HepG2 (cell line): ENCODE measurements around the gene IGF2BP1. TPM values are rescaled to one million over a fixed set of nuclear protein-coding genes. Genes with fewer than 3 reads are reported as not detected.
A peak's percentile ranks its signal among the peaks of the same experiment; 100 is the strongest.

ENCODE experiments used
- AKAP8 ChIP-seq: sonication (generic); formaldehyde crosslinking; IDR thresholded peaks from 2 replicates; pipeline ENCODE4 v1.5.1; 2020; ENCODE audit warnings: mild to moderate bottlenecking, missing genetic modification reagents
- BRD4 ChIP-seq: sonication (generic); formaldehyde crosslinking; IDR thresholded peaks from 2 replicates; pipeline ENCODE4 v1.4.0; 2020; ENCODE audit warnings: missing genetic modification reagents
- DMAP1 ChIP-seq: IDR thresholded peaks from 2 replicates; pipeline ENCODE4 v1.6.1; 2016
- EZH2 ChIP-seq: conservative IDR thresholded peaks from 2 replicates; pipeline ENCODE4 v1.6.1; 2012; ENCODE audit warnings: mild to moderate bottlenecking, low read depth, low read length, moderate library complexity
- IRF2 ChIP-seq: IDR thresholded peaks from 2 replicates; pipeline ENCODE4 v1.6.1; 2018; ENCODE audit warnings: missing genetic modification reagents, missing compliant biosample characterization
- MTA3 ChIP-seq: sonication (generic); formaldehyde crosslinking; IDR thresholded peaks from 2 replicates; pipeline ENCODE4 v1.4.0; 2020; ENCODE audit warnings: missing genetic modification reagents
- NFIC ChIP-seq: IDR thresholded peaks from 2 replicates; pipeline ENCODE4 v1.6.1; 2012; ENCODE audit warnings: mild to moderate bottlenecking, low read length, inconsistent platforms
- RBAK ChIP-seq: sonication (generic); formaldehyde crosslinking; IDR thresholded peaks from 2 replicates; pipeline ENCODE4 v1.5.1; 2020; ENCODE audit warnings: mild to moderate bottlenecking, missing genetic modification reagents
- YY1 ChIP-seq: IDR thresholded peaks from 2 replicates; pipeline ENCODE4 v1.6.1; 2011; ENCODE audit warnings: low read length, low read depth, moderate library complexity, mild to moderate bottlenecking; ENCODE audit not compliant: insufficient read depth, insufficient replicate concordance
- ZNF3 ChIP-seq: IDR thresholded peaks from 2 replicates; pipeline ENCODE4 v1.7.0; 2017; ENCODE audit warnings: inconsistent platforms
- ZNF329 ChIP-seq: sonication (generic); formaldehyde crosslinking; IDR thresholded peaks from 2 replicates; pipeline ENCODE4 v1.9.0; 2021; ENCODE audit warnings: low read depth, mild to moderate bottlenecking, missing genetic modification reagents
- ZNF709 ChIP-seq: sonication (generic); formaldehyde crosslinking; IDR thresholded peaks from 2 replicates; pipeline ENCODE4 v1.5.0; 2020; ENCODE audit warnings: mild to moderate bottlenecking, missing genetic modification reagents
- ZSCAN12 ChIP-seq: sonication (generic); formaldehyde crosslinking; IDR thresholded peaks from 2 replicates; pipeline ENCODE4 v1.9.0; 2021; ENCODE audit warnings: mild to moderate bottlenecking, missing genetic modification reagents
- polyA plus RNA-seq, 8 experiments: library from polyadenylated mRNA; depleted of rRNA in 3 of 8; stranded (reverse) in 7 of 8; unstranded in 1 of 8; fragments of >200 nt; fragmentation: Illumina TruSeq in 4 of 8; extraction: Trizol in 4 of 8; gene quantifications; 2 replicates each; pipeline versions ENCODE4 v1.2.1 to v1.2.3, GENCODE V29; 2011 to 2016; ENCODE audit warnings: low read depth in 4 of 8, missing spikeins in 1 of 8, mixed read lengths in 1 of 8; ENCODE audit not compliant: insufficient read depth in 1 of 8
- total RNA-seq, 5 experiments: library from RNA; depleted of rRNA; stranded (reverse); fragments of >200 nt; fragmentation: Illumina TruSeq; extraction: Trizol; gene quantifications; 2 replicates each; pipeline ENCODE4 v1.2.3, GENCODE V29; 2016; ENCODE audit warnings: low read depth in 1 of 5
- TF ChIP-seq, protein P1 (sequence below): sonication (generic); formaldehyde crosslinking; conservative IDR thresholded peaks from 2 replicates; pipeline ENCODE4 v1.4.0; 2020; ENCODE audit warnings: missing genetic modification reagents
- TF ChIP-seq, protein P2 (sequence below): sonication (generic); formaldehyde crosslinking; conservative IDR thresholded peaks from 2 replicates; pipeline ENCODE4 v1.4.0; 2020; ENCODE audit warnings: missing genetic modification reagents
- TF ChIP-seq, protein P3 (sequence below): sonication (generic); formaldehyde crosslinking; IDR thresholded peaks from 2 replicates; pipeline ENCODE4 v1.4.0; 2020; ENCODE audit warnings: missing genetic modification reagents
- TF ChIP-seq, protein P4 (sequence below): sonication (generic); formaldehyde crosslinking; IDR thresholded peaks from 2 replicates; pipeline ENCODE4 v1.5.1; 2020; ENCODE audit warnings: missing genetic modification reagents, mild to moderate bottlenecking, borderline replicate concordance
- TF ChIP-seq, protein P5 (sequence below): sonication (generic); formaldehyde crosslinking; IDR thresholded peaks from 2 replicates; pipeline ENCODE4 v1.4.0; 2020; ENCODE audit warnings: missing genetic modification reagents, borderline replicate concordance

IGF2BP1 gene
- total and polyA plus RNA-seq, 2 of the 13 experiments (the other 11 are each of a cell fraction or from before 2014, with no cell fraction given) = 29.7 to 75.1 TPM

DNA sequence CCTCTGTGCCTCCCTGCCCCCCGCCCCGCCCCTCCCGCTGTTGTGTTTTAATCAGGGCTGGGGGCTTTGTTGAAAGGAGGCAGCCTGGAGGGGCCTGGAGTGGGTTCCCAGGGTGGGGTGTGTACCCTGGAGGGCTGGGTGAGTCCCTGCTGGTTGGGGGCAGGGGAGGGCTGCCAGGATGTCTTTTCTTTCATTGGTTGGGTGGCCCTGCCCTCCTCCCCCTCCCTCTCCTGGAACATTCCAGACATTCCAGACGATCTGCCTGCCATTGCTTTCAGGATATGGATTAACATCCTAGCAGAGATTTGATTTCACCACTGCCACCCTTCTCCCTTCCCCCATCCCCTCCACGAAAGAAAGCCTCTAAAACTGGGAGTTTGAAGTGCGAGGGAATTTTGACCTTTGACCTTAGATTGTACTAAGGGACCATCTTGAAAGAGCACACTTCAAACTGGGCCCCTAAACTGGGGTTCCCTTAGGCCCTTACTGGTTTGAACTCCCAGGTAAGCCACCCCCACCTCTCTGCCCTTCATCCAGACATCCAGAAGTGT, 25.3 kb downstream of the IGF2BP1 start (continued):
- TF ChIP-seq NFIC (no peak), IRF2 (CRISPR knock-in tag) (0 out of 2 replicates have a peak, but pooled peaks have one; percentile 24), ZNF329 (CRISPR knock-in tag) (no peak), RBAK (CRISPR knock-in tag) (no peak), ZNF709 (CRISPR knock-in tag) (no peak), YY1 (no peak), EZH2 (no peak), ZNF3 (CRISPR knock-in tag) (no peak), AKAP8 (CRISPR knock-in tag) (no peak), DMAP1 (no peak), MTA3 (CRISPR knock-in tag) (no peak), ZSCAN12 (CRISPR knock-in tag) (no peak), BRD4 (no peak)
- TF ChIP-seq, protein P1, sequence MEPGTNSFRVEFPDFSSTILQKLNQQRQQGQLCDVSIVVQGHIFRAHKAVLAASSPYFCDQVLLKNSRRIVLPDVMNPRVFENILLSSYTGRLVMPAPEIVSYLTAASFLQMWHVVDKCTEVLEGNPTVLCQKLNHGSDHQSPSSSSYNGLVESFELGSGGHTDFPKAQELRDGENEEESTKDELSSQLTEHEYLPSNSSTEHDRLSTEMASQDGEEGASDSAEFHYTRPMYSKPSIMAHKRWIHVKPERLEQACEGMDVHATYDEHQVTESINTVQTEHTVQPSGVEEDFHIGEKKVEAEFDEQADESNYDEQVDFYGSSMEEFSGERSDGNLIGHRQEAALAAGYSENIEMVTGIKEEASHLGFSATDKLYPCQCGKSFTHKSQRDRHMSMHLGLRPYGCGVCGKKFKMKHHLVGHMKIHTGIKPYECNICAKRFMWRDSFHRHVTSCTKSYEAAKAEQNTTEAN (CRISPR knock-in tag) = no peak
- TF ChIP-seq, protein P2, sequence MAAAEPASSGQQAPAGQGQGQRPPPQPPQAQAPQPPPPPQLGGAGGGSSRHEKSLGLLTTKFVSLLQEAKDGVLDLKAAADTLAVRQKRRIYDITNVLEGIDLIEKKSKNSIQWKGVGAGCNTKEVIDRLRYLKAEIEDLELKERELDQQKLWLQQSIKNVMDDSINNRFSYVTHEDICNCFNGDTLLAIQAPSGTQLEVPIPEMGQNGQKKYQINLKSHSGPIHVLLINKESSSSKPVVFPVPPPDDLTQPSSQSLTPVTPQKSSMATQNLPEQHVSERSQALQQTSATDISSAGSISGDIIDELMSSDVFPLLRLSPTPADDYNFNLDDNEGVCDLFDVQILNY (CRISPR knock-in tag) = no peak
- TF ChIP-seq, protein P3, sequence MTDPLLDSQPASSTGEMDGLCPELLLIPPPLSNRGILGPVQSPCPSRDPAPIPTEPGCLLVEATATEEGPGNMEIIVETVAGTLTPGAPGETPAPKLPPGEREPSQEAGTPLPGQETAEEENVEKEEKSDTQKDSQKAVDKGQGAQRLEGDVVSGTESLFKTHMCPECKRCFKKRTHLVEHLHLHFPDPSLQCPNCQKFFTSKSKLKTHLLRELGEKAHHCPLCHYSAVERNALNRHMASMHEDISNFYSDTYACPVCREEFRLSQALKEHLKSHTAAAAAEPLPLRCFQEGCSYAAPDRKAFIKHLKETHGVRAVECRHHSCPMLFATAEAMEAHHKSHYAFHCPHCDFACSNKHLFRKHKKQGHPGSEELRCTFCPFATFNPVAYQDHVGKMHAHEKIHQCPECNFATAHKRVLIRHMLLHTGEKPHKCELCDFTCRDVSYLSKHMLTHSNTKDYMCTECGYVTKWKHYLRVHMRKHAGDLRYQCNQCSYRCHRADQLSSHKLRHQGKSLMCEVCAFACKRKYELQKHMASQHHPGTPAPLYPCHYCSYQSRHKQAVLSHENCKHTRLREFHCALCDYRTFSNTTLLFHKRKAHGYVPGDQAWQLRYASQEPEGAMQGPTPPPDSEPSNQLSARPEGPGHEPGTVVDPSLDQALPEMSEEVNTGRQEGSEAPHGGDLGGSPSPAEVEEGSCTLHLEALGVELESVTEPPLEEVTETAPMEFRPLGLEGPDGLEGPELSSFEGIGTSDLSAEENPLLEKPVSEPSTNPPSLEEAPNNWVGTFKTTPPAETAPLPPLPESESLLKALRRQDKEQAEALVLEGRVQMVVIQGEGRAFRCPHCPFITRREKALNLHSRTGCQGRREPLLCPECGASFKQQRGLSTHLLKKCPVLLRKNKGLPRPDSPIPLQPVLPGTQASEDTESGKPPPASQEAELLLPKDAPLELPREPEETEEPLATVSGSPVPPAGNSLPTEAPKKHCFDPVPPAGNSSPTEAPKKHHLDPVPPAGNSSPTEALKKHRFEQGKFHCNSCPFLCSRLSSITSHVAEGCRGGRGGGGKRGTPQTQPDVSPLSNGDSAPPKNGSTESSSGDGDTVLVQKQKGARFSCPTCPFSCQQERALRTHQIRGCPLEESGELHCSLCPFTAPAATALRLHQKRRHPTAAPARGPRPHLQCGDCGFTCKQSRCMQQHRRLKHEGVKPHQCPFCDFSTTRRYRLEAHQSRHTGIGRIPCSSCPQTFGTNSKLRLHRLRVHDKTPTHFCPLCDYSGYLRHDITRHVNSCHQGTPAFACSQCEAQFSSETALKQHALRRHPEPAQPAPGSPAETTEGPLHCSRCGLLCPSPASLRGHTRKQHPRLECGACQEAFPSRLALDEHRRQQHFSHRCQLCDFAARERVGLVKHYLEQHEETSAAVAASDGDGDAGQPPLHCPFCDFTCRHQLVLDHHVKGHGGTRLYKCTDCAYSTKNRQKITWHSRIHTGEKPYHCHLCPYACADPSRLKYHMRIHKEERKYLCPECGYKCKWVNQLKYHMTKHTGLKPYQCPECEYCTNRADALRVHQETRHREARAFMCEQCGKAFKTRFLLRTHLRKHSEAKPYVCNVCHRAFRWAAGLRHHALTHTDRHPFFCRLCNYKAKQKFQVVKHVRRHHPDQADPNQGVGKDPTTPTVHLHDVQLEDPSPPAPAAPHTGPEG (CRISPR knock-in tag) = no peak
- TF ChIP-seq, protein P4, sequence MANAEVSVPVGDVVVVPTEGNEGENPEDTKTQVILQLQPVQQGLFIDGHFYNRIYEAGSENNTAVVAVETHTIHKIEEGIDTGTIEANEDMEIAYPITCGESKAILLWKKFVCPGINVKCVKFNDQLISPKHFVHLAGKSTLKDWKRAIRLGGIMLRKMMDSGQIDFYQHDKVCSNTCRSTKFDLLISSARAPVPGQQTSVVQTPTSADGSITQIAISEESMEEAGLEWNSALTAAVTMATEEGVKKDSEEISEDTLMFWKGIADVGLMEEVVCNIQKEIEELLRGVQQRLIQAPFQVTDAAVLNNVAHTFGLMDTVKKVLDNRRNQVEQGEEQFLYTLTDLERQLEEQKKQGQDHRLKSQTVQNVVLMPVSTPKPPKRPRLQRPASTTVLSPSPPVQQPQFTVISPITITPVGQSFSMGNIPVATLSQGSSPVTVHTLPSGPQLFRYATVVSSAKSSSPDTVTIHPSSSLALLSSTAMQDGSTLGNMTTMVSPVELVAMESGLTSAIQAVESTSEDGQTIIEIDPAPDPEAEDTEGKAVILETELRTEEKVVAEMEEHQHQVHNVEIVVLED (CRISPR knock-in tag) = no peak
- TF ChIP-seq, protein P5, sequence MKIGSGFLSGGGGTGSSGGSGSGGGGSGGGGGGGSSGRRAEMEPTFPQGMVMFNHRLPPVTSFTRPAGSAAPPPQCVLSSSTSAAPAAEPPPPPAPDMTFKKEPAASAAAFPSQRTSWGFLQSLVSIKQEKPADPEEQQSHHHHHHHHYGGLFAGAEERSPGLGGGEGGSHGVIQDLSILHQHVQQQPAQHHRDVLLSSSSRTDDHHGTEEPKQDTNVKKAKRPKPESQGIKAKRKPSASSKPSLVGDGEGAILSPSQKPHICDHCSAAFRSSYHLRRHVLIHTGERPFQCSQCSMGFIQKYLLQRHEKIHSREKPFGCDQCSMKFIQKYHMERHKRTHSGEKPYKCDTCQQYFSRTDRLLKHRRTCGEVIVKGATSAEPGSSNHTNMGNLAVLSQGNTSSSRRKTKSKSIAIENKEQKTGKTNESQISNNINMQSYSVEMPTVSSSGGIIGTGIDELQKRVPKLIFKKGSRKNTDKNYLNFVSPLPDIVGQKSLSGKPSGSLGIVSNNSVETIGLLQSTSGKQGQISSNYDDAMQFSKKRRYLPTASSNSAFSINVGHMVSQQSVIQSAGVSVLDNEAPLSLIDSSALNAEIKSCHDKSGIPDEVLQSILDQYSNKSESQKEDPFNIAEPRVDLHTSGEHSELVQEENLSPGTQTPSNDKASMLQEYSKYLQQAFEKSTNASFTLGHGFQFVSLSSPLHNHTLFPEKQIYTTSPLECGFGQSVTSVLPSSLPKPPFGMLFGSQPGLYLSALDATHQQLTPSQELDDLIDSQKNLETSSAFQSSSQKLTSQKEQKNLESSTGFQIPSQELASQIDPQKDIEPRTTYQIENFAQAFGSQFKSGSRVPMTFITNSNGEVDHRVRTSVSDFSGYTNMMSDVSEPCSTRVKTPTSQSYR (CRISPR knock-in tag) = peak; percentile 84
